ENCODE measurements around the gene BAK1. TPM values are rescaled to one million over a fixed set of nuclear protein-coding genes. Genes with fewer than 3 reads are reported as not detected.
A peak's percentile ranks its signal among the peaks of the same experiment; 100 is the strongest.

The BAK1 gene
- total RNA-seq, 2 donors from 2014 or later, result 13.8 to 14.0 TPM

DNA sequence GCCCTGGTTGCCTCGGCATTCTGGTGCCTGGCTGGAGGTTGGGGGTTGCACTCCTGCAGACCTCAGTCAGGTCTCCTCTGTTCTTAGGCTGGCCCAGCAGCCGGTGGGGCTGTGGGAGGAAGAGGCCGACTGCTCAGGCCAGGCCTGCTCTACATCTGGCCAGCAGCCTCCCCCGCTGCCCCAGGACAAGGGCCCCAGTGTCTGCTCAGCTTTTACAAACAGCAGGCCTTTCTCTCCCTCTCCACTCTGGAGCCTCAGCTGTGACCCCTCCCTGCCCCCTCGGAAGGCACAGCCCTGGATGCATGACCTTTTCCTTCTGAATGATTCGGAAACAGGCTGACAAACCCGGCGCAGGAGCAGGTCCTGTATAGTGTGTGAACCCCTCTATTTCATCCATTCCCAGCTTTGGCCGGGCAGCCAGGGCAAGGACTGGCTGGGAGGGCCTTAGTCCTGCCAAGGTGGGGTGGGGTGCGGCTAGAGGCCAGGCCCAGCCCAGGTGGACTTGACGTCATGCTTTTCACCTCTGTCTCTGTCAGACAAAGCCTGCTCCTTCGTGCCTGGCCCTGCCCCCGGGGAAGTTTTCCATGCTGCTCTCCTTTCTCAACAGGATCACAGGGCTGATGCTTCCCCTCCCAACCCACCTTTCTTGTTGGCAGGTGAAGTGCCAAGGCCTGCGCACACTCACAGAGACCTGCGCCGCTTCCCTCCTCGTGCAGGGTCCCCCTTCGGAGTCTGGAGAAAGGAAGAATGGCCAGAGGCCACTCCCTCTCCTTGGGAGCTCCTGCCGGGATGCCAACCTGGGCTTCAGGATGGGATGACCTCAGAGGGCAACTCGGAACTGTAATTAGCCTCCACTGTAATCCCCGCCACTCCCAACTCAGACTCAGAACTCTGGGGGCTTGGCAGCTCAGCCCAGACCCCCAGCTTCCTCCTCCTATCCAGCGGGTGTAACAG, 31.0 kb upstream of the BAK1 start:
- H3K36me3 ChIP-seq, result no peaks in the 10 kb centered on the region
- no peaks in the 10 kb centered on the region for H3K27me3 ChIP-seq (replicated peaks; ENCODE audit: insufficient read depth)
- ATAC-seq (ENCODE audit: insufficient number of reproducible peaks, low FRiP score, low read depth), result no peak
- DNase-seq (ENCODE audit: low spot score), result no peak
- H3K9me3 ChIP-seq, result no peaks in the 10 kb centered on the region
- TF ChIP-seq, protein P1, sequence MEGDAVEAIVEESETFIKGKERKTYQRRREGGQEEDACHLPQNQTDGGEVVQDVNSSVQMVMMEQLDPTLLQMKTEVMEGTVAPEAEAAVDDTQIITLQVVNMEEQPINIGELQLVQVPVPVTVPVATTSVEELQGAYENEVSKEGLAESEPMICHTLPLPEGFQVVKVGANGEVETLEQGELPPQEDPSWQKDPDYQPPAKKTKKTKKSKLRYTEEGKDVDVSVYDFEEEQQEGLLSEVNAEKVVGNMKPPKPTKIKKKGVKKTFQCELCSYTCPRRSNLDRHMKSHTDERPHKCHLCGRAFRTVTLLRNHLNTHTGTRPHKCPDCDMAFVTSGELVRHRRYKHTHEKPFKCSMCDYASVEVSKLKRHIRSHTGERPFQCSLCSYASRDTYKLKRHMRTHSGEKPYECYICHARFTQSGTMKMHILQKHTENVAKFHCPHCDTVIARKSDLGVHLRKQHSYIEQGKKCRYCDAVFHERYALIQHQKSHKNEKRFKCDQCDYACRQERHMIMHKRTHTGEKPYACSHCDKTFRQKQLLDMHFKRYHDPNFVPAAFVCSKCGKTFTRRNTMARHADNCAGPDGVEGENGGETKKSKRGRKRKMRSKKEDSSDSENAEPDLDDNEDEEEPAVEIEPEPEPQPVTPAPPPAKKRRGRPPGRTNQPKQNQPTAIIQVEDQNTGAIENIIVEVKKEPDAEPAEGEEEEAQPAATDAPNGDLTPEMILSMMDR (IDR thresholded peaks at IDR 0.05), result no peak
- no peak overlapping the region for H3K4me3 ChIP-seq
- no peaks in the 10 kb centered on the region for H3K4me1 ChIP-seq (ENCODE audit: control insufficient read depth in 1 of 2, low read depth in 2 of 2)
- no peak overlapping the region for H3K27ac ChIP-seq

- no peaks in the 10 kb centered on the region for H3K9me3 ChIP-seq
- no peaks in the 10 kb centered on the region for H3K27me3 ChIP-seq (replicated peaks; ENCODE audit: insufficient read depth)
- no peaks in the 10 kb centered on the region for H3K4me1 ChIP-seq (ENCODE audit: control insufficient read depth in 1 of 2, low read depth in 2 of 2)
- no peaks in the 10 kb centered on the region for H3K36me3 ChIP-seq
- DNase-seq (ENCODE audit: low spot score), result no peak
- H3K4me3 ChIP-seq, result no peak overlapping the region
- peak overlapping the region in 1 of 2 donors; percentile 36 for H3K27ac ChIP-seq
- ATAC-seq (ENCODE audit: insufficient number of reproducible peaks, low FRiP score, low read depth), result no peak
- TF ChIP-seq, protein P1 (IDR thresholded peaks at IDR 0.05), result no peak
Measured at GRCh38 chr6:33610067-33610466, 30.0 kb upstream of the BAK1 start.

DNA sequence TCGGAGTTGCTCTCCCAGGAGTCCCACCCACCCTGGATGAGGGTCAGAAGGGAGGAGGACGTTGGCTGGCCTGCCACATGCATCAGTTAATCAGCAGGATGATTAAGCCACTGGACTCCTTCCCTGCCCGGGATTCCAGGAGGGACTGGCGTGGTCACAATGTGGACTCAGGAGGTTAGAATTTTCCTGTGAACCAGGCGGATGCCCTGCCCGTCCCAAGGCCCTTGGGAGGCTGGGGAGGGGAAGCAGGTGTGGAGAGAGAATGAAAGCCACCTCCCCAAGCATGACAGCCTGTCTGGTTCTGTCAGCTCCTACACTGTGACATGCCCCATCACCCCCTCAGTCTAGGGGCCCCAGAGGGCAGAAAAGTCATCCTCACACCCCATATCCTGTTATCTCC, 29.5 kb upstream of the BAK1 start:
- Histone ChIP-seq H3K27ac (peak overlapping the region in 1 of 2 donors; percentile 36), H3K27me3 (replicated peaks; ENCODE audit: insufficient read depth) (no peaks in the 10 kb centered on the region), H3K9me3 (peaks cover 1% of the 10 kb centered on the region), H3K4me1 (ENCODE audit: control insufficient read depth in 1 of 2, low read depth in 2 of 2) (no peaks in the 10 kb centered on the region), H3K4me3 (no peak overlapping the region), H3K36me3 (no peaks in the 10 kb centered on the region)
- ATAC-seq (ENCODE audit: insufficient number of reproducible peaks, low FRiP score, low read depth) (no peak), DNase-seq (ENCODE audit: low spot score) (no peak)
- TF ChIP-seq, protein P1 (IDR thresholded peaks at IDR 0.05), result no peak

DNA sequence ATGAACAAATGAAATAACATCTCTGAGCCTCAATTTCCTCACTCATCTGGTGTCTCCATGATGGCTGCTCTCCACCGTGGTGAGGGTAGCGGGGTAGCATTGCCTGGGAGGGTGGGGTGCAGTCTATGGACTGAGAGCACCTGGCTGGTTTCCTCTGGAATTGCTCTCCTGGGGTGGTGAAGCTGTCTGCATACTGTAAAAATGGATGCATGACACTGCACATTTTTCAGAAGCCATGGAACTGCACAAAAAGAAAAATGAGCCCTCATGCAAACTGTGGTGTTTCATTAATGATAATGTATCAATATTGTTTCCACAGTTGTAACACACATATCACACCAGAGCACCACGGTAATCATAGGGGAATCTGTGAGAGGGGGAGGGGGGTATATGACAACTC, 28.9 kb upstream of the BAK1 start:
- Histone ChIP-seq H3K36me3 (no peaks in the 10 kb centered on the region), H3K9me3 (peaks cover 6% of the 10 kb centered on the region), H3K4me3 (no peak overlapping the region), H3K4me1 (ENCODE audit: control insufficient read depth in 1 of 2, low read depth in 2 of 2) (no peaks in the 10 kb centered on the region), H3K27ac (no peak overlapping the region), H3K27me3 (replicated peaks; ENCODE audit: insufficient read depth) (no peaks in the 10 kb centered on the region)
- TF ChIP-seq, protein P1 (IDR thresholded peaks at IDR 0.05), result no peak
- DNase-seq (ENCODE audit: low spot score) (no peak), ATAC-seq (ENCODE audit: insufficient number of reproducible peaks, low FRiP score, low read depth) (no peak)

GRCh38 chr6:33607784-33608161, 27.7 kb upstream of the BAK1 start:
- Histone ChIP-seq H3K27me3 (replicated peaks; ENCODE audit: insufficient read depth) (no peaks in the 10 kb centered on the region), H3K27ac (no peak overlapping the region), H3K4me1 (ENCODE audit: control insufficient read depth in 1 of 2, low read depth in 2 of 2) (no peaks in the 10 kb centered on the region), H3K9me3 (peaks cover 6% of the 10 kb centered on the region), H3K36me3 (no peaks in the 10 kb centered on the region), H3K4me3 (no peak overlapping the region)
- ATAC-seq (ENCODE audit: insufficient number of reproducible peaks, low FRiP score, low read depth), result no peak
- TF ChIP-seq, protein P1 (IDR thresholded peaks at IDR 0.05), result no peak
- DNase-seq (ENCODE audit: low spot score), result no peak

Measured in thoracic aorta (tissue), 2 donors.